Choroid plexus epithelial cell (primary cell): ENCODE measurements around the gene MTMR12.
"Not testable (repeated sequence)": the region's sequence is repeated elsewhere in the genome, so short reads cannot be mapped to it uniquely, and the experiment has no call there.

Experiments used
- DNase-seq: peaks from one replicate; pipeline ENCODE4 v3.0.0-alpha.2; 2010; ENCODE audit warnings: low read depth
- H3K4me3 ChIP-seq: 2 replicates; pipeline ENCODE4 v1.5.1; 2011; ENCODE audit warnings: low read depth, mild to moderate bottlenecking, control low read depth, low read length, moderate library complexity
- CTCF ChIP-seq: conservative IDR thresholded peaks from 2 replicates; pipeline ENCODE4 v1.5.1; 2011; ENCODE audit warnings: low read depth, mild to moderate bottlenecking, control low read depth, inconsistent platforms, low read length, moderate library complexity

Gene MTMR12

GRCh38 chr5:32325616-32326015 is 12.9 kb upstream of the MTMR12 start:
- TF ChIP-seq CTCF, result no peak
- H3K4me3 ChIP-seq, result no peak overlapping the region
- DNase-seq, result no peak

GRCh38 chr5:32325062-32325461 is 12.3 kb upstream of the MTMR12 start:
- no peak for TF ChIP-seq CTCF
- peak; percentile 27 for DNase-seq
- H3K4me3 ChIP-seq, result no peak overlapping the region

DNA sequence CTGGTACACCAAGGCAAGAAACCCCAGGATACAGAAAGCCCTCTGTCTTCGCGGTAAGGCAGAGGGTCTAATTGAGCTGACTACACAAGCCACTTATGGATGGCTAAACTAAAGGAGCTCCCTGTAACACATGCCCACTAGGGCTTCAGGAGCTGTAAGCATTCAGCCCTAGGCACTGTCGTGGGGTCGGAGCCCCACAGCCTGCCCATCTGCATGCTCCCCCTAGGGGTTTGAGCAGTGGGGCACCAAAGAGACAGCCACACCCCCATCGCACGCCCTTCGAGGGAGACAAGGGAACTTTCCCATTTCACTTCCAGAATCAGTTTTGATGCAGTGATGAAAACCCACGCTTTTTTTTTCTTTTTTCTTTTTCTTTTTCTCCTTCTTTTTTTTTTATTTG is 11.0 kb upstream of the MTMR12 start:
- H3K4me3 ChIP-seq, result no peak overlapping the region
- no peak for DNase-seq
- no peak for TF ChIP-seq CTCF

GRCh38 chr5:32322882-32323281 is 10.1 kb upstream of the MTMR12 start:
- no peak overlapping the region for H3K4me3 ChIP-seq
- no peak for DNase-seq
- no peak for TF ChIP-seq CTCF

- DNase-seq, H3K4me3 ChIP-seq: not testable (repeated sequence)
Measured at GRCh38 chr5:32321787-32322186, 9.0 kb upstream of the MTMR12 start.

GRCh38 chr5:32320576-32320975 is 7.8 kb upstream of the MTMR12 start:
- no peak for TF ChIP-seq CTCF
- no peak overlapping the region for H3K4me3 ChIP-seq
- DNase-seq, result no peak

- no peak for TF ChIP-seq CTCF
- DNase-seq, result no peak
- H3K4me3 ChIP-seq, result no peak overlapping the region
Measured at GRCh38 chr5:32319926-32320543, 7.3 kb upstream of the MTMR12 start.
